Neural cell (in vitro differentiated cells): ENCODE measurements around the gene DZIP1L. TPM values are rescaled to one million over a fixed set of nuclear protein-coding genes. Genes with fewer than 3 reads are reported as not detected.

Experiments
- polyA plus RNA-seq: library from polyadenylated mRNA; depleted of rRNA; stranded (reverse); fragments of >200 nt; gene quantifications from 2 replicates; pipeline ENCODE4 v1.2.3, GENCODE V29; 2014

Gene DZIP1L
- polyA plus RNA-seq, 1 donor from 2014 or later: 1.7 TPM

Other genes starting within 250 kb of the DZIP1L start
- gene CLDN18, start 105.4 kb downstream of the DZIP1L start, polyA plus RNA-seq: not detected in 2 replicates
- gene A4GNT, start 16.8 kb upstream of the DZIP1L start, polyA plus RNA-seq: not detected in 2 replicates
- gene DBR1, start 59.3 kb upstream of the DZIP1L start, polyA plus RNA-seq: 32.4 and 35.4 TPM in 2 replicates
- gene ARMC8, start 71.7 kb upstream of the DZIP1L start, polyA plus RNA-seq: 85.6 and 90.6 TPM in 2 replicates
- 17.4 and 40.3 TPM in 2 replicates for gene NME9, start 214.2 kb upstream of the DZIP1L start, polyA plus RNA-seq
- 52.8 and 65.7 TPM in 2 replicates for gene MRAS, start 233.0 kb upstream of the DZIP1L start, polyA plus RNA-seq